Calu3 (cell line): ENCODE results near the gene GRAMD4. TPM values are rescaled to one million over a fixed set of nuclear protein-coding genes. Genes with fewer than 3 reads are reported as not detected.

ENCODE experiments used
- BruUV-seq: library from RNA; stranded (reverse); fragments of 400-500 nt; replicated peaks from 2 replicates; lab custom pipeline; 2021; lab: Mats Ljungman, UMichigan
- CTCF ChIA-PET: fragments of 300-600 bp; sonication (Branson Sonifier 250); formaldehyde crosslinking; loops from one replicate; lab custom pipeline; 2022; ENCODE audit warnings: antibody characterized with exemption; lab: Charles Lee
- DNase-seq: peaks from one replicate; pipeline ENCODE4 v3.0.0; 2022
- H3K27ac Mint-ChIP-seq: one replicate; pipeline ENCODE4 v1.8.0; 2022; ENCODE audit warnings: mixed read lengths; ENCODE audit not compliant: unreplicated experiment
- H3K27me3 Mint-ChIP-seq: one replicate; pipeline ENCODE4 v1.8.0; 2022; ENCODE audit warnings: mixed read lengths; ENCODE audit not compliant: unreplicated experiment
- H3K36me3 Mint-ChIP-seq: one replicate; pipeline ENCODE4 v1.8.0; 2022; ENCODE audit warnings: mild to moderate bottlenecking, moderate library complexity, mixed read lengths; ENCODE audit not compliant: insufficient read depth, unreplicated experiment
- H3K4me1 Mint-ChIP-seq: one replicate; pipeline ENCODE4 v1.8.0; 2022; ENCODE audit warnings: mild to moderate bottlenecking, low read depth, mixed read lengths; ENCODE audit not compliant: unreplicated experiment
- H3K4me3 Mint-ChIP-seq: one replicate; pipeline ENCODE4 v1.8.0; 2022; ENCODE audit warnings: mild to moderate bottlenecking, low read depth, moderate library complexity, mixed read lengths; ENCODE audit not compliant: unreplicated experiment
- H3K9me3 Mint-ChIP-seq: one replicate; pipeline ENCODE4 v1.8.0; 2022; ENCODE audit warnings: low read depth, mixed read lengths; ENCODE audit not compliant: unreplicated experiment
- intact Hi-C: fragments of 100-400 bp; cut with micrococcal nuclease; formaldehyde crosslinking; loops from one replicate; pipeline ENCODE4 v1.10.0; 2022; ENCODE audit not compliant: unreplicated experiment
- total RNA-seq: library from RNA; stranded (reverse); gene quantifications from 2 replicates; pipeline ENCODE4 v1.2.3, GENCODE V29; 2022
- TF ChIP-seq, protein P1 (sequence below): fragments of 200-600 bp; IDR thresholded peaks from one replicate; pipeline ENCODE4 v1.8.0; 2022; ENCODE audit warnings: antibody characterized with exemption; ENCODE audit not compliant: unreplicated experiment

The GRAMD4 gene
- total RNA-seq, 1 experiment from 2014 or later = 61.2 TPM

DNA sequence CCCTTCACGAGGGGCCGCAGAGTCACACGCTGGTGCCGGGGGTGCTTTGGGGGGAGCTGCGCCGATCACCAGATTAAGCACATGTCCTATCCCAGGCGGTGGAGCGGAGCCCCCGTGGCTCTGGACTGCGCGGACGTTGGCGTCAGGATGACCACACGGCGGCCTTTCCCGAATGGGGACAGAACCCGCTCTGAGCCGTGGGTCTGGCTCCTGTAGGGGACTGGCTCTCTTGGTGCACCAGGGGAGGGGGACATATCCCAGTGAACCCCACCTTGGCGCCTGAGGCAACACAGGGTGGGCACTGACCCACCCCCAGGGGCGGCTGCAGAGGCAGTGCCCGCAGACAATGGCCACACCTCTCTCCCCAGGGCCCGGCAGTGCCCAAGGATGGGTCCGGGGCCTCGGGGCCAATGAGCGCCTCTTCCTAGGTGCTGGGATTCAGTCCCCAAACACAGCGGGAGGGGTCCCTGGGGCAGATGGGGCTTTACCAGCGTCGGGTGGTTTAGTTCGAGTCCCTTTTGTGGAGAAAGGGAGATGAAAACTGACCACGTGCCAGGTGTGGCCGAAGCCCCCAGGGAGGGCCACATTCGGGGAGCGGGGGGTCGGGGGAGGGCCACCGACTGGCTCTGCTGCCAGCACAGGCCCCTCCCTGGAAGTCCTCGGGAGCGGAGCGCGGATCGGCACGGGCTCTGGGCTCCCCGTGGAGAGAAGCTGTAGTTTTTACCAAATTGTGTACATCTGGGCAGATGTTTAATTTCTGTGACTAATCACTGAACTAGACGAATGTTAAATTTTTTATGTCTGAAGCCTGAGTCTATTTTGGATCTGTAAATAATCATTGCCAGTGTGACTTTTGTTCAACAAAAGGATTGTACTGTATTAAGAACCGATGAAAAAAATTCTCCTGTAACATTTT lies 58.9 kb downstream of the GRAMD4 start:
- intact Hi-C loops = no loop called here
- CTCF ChIA-PET = no interaction called here
- Mint-ChIP-seq H3K4me1 (no peaks in the 10 kb centered on the region), H3K9me3 (no peaks in the 10 kb centered on the region), H3K27ac (no peak overlapping the region), H3K27me3 (no peaks in the 10 kb centered on the region), H3K36me3 (peaks cover 15% of the 10 kb centered on the region), H3K4me3 (no peak overlapping the region)
- no peak for DNase-seq
- BruUV-seq = no TSS peak
- TF ChIP-seq, protein P1, sequence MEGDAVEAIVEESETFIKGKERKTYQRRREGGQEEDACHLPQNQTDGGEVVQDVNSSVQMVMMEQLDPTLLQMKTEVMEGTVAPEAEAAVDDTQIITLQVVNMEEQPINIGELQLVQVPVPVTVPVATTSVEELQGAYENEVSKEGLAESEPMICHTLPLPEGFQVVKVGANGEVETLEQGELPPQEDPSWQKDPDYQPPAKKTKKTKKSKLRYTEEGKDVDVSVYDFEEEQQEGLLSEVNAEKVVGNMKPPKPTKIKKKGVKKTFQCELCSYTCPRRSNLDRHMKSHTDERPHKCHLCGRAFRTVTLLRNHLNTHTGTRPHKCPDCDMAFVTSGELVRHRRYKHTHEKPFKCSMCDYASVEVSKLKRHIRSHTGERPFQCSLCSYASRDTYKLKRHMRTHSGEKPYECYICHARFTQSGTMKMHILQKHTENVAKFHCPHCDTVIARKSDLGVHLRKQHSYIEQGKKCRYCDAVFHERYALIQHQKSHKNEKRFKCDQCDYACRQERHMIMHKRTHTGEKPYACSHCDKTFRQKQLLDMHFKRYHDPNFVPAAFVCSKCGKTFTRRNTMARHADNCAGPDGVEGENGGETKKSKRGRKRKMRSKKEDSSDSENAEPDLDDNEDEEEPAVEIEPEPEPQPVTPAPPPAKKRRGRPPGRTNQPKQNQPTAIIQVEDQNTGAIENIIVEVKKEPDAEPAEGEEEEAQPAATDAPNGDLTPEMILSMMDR = no peak

DNA sequence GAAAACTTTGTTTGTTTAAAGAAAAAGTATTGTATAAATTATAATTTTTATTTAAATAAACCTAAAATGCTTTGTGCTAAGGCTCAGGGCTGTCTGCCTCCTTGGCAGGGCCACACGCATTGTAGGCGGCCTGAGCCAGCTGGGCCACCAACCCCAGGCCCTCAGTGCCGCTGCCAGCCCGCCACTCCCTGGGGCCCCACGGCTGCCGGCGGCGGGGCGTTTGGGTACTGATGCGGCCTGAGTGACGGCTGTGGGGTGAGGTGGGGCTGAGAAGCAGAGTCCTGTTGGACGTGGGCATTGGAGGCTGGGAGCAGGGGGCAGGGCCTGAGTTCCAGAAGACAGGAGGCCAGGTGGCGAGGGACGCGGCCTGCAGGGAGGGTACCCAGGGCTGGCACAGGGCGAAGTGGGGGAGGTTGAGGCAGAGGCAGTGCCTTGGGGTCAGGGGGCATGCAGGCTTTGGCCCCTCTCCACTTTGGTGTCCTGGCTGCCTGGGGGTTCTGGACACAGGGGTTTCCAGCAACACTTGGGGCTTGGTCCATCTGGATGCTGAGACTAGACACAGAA lies 59.6 kb downstream of the GRAMD4 start:
- TF ChIP-seq, protein P1 = no peak
- Mint-ChIP-seq H3K4me1 (no peaks in the 10 kb centered on the region), H3K27me3 (no peaks in the 10 kb centered on the region), H3K4me3 (no peak overlapping the region), H3K9me3 (no peaks in the 10 kb centered on the region), H3K27ac (no peak overlapping the region), H3K36me3 (peaks cover 15% of the 10 kb centered on the region)
- CTCF ChIA-PET = no interaction called here
- no TSS peak for BruUV-seq
- intact Hi-C loops = no loop called here
- no peak for DNase-seq

DNA sequence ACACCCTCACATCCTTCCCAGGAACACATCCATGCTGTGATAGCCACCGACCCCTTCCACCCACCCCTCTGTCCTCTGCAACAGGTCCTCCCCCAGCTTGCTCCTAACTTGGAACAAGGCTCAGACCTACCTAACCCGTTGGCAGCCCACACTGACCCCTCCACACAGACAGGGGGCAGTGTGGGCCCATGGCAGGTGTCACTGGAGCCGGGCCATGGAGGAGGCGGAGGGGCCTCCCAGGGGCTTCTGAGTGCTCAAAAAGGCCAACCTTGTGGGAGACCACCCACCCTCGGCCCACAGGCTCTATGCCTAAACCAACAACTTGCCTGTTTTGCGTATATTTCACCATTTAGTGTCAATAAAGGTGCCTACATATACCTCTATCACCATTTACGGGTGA lies 60.8 kb downstream of the GRAMD4 start:
- Mint-ChIP-seq H3K27ac (no peak overlapping the region), H3K4me1 (peaks cover 6% of the 10 kb centered on the region), H3K9me3 (no peaks in the 10 kb centered on the region), H3K4me3 (no peak overlapping the region), H3K27me3 (no peaks in the 10 kb centered on the region), H3K36me3 (peaks cover 20% of the 10 kb centered on the region)
- no peak for DNase-seq
- CTCF ChIA-PET = no interaction called here
- intact Hi-C loops = no loop called here
- BruUV-seq = no TSS peak
- TF ChIP-seq, protein P1 = no peak

DNA sequence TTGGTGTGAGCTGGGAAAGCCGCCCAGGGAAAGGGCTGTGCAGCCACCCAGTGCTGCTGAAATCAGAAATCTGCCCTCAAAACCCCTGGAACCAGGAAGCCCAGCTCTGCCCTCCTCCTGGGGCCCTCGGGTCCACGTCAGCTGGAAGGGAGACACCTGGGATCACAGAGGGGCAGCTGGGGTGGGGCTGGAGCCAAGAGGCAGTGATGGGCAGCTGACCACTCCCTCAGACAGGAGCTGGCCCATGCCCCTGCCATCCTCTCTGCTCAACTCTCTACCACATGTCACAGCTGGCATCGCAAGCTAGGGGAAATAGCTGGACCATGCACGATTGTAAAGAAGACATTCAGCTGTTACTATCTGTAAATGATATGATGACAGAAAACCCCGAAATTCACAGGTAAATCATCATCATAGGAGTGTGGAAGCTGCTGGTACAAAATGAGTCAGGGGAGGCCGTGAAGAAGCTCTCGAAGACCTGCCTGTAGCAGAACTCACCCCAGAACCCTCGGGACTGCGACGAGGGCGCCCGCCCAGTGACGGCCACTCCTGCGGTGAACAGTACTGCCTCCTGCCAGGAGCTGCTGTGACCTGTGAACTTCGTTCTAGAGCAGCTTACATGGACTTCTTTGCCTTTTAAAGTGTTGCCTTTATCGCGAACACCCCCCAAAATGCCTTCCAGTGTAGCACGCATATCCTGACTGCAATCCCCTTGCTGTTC lies 62.0 kb downstream of the GRAMD4 start:
- no TSS peak for BruUV-seq
- H3K4me1 Mint-ChIP-seq = peaks cover 8% of the 10 kb centered on the region
- no peak overlapping the region for H3K27ac Mint-ChIP-seq
- TF ChIP-seq, protein P1 = no peak
- DNase-seq = no peak
- H3K27me3 Mint-ChIP-seq = no peaks in the 10 kb centered on the region
- peaks cover 22% of the 10 kb centered on the region for H3K36me3 Mint-ChIP-seq
- CTCF ChIA-PET = interaction anchor here (0.5 to 0.9 kb wide), 2 partner anchors 13 to 119 kb away, joined by 3 read pairs; no protein-coding TSS in a partner anchor
- no peak overlapping the region for H3K4me3 Mint-ChIP-seq
- intact Hi-C loops = no loop called here
- H3K9me3 Mint-ChIP-seq = no peaks in the 10 kb centered on the region
